GM19397 (cell line): ENCODE data around the gene CCDC93.
"Not testable (repeated sequence)": the region's sequence is repeated elsewhere in the genome, so short reads cannot be mapped to it uniquely, and the experiment has no call there.

Source experiments
- ATAC-seq: cut with Tn5 transposase; IDR thresholded peaks from one replicate; pipeline ENCODE4 v1.9.1; 2021; ENCODE audit warnings: mild to moderate bottlenecking, moderate library complexity; ENCODE audit not compliant: unreplicated experiment

The CCDC93 gene

GRCh38 chr2:117957616-117958015 lies 56.3 kb downstream of the CCDC93 start:
- ATAC-seq = no peak

- ATAC-seq = no peak
Measured at GRCh38 chr2:117956036-117956796, 57.7 kb downstream of the CCDC93 start.

DNA sequence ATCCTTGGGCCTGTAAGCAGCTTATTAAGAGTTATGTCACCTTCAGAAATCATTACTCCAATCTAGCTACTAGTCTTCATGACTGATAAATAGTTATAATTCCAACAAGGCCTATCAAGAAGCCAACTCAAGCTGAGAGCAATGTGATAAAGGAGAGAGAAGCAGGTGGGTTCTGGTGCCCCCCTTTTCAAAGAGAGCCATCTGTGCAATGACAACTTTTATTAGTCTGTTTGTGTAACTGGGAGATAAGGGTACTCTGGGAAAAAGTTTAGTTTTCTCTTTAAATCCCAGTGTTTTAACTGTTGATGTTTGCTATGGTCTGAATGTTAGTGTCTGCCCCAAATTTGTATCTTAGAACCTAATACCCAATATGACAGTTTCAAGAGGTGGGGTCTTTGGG lies 60.6 kb downstream of the CCDC93 start:
- no peak for ATAC-seq

GRCh38 chr2:117952701-117953100 lies 61.2 kb downstream of the CCDC93 start:
- no peak for ATAC-seq

- no peak for ATAC-seq
Measured at GRCh38 chr2:117952228-117952627, 61.6 kb downstream of the CCDC93 start.

- no peak for ATAC-seq
Measured at GRCh38 chr2:117949806-117950205, 64.1 kb downstream of the CCDC93 start.

GRCh38 chr2:117948615-117949014 lies 65.3 kb downstream of the CCDC93 start:
- no peak for ATAC-seq

DNA sequence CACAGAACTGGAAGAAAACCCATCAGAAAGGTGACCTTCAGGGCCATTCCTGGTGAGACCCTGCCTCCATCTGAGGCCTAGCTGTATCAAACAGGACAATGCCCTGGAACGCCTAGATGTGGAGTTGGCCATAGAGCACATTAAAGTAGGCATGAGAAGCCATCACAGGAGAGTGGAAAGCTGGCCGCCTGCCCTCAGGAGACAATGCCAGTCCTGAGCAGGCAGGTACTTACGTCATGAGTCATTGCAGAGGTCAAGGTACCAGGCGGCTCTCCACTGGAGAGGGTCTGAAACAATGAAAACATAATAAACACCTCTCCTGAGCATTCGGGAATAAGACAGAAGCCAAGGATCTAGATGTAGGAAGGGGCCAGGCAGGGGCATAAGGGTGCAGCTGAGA lies 68.6 kb downstream of the CCDC93 start:
- no peak for ATAC-seq

DNA sequence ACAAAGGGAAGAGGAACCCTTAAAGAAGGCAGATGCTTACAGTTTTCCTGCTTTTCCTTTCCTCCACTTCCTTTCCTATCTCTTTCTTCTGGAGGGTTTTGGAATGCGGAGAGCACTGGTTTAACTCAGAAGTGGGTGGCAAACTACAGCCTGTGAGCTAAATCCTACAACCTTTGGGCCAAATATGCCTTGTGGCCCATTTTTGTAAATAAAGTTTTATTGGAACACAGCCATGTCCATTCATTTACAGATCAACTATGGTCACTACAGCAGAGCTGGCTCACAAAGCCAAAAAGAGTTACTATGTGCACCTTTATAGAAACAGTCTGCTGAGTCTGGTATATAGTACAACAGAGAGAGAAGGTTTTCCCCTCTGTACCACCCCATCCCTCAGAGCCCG lies 69.1 kb downstream of the CCDC93 start:
- no peak for ATAC-seq

GRCh38 chr2:117943013-117943672 lies 70.7 kb downstream of the CCDC93 start:
- ATAC-seq = no peak

GRCh38 chr2:117942551-117942950 lies 71.3 kb downstream of the CCDC93 start:
- ATAC-seq = no peak

DNA sequence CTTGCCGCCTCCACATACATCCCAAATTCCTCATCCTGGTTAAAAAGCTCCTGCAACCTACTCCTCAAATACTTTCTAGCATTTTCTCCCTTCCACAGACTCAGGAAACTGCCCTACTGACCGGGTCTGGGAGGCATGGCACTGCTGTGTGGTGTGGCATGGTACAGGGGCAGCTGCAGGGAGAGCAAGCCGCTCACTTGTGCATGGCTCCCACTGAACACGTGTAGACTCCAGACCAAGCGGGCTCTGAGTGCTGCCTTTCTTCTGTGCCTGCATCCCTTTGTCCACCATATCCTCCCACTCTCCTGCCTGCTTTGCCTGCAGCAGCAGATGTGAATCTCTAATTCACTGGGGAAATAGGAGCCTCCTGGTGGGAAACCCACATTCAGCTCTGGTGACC lies 72.2 kb downstream of the CCDC93 start:
- ATAC-seq = no peak

GRCh38 chr2:117940436-117940835 lies 73.4 kb downstream of the CCDC93 start:
- ATAC-seq = no peak

GRCh38 chr2:117938611-117939010 lies 75.3 kb downstream of the CCDC93 start:
- no peak for ATAC-seq

GRCh38 chr2:117936871-117937428 lies 76.9 kb downstream of the CCDC93 start:
- no peak for ATAC-seq

GRCh38 chr2:117935954-117936353 lies 77.9 kb downstream of the CCDC93 start:
- no peak for ATAC-seq

GRCh38 chr2:117935456-117935855 lies 78.4 kb downstream of the CCDC93 start:
- no peak for ATAC-seq

- no peak for ATAC-seq
Measured at GRCh38 chr2:117933884-117934354, 80.0 kb downstream of the CCDC93 start.

DNA sequence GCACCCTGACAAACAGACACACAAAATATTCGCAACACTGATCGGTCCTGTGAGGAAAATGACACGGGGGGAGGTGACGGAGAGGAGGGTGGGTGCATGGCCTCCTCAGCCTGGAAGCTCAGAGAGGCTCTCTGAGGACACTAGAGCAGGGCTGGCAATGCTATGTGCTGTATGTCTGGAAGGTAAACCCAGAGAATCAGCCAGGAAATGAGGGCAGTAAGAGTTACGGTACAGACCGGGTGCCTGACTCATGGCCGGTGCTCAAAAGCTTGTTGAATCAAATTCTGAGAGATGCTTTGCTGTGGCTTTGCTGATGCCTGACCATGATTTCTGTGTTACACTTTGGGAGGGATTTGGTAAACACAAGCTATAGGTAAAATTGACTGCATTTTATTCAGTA lies 81.9 kb downstream of the CCDC93 start:
- ATAC-seq = no peak

GRCh38 chr2:117931266-117931665 lies 82.6 kb downstream of the CCDC93 start:
- no peak for ATAC-seq

GRCh38 chr2:117930775-117931174 lies 83.1 kb downstream of the CCDC93 start:
- ATAC-seq = no peak

GRCh38 chr2:117923471-117923870 lies 90.4 kb downstream of the CCDC93 start:
- not testable (repeated sequence) for ATAC-seq
